GM12878 (cell line): ENCODE measurements around the gene KANK4. TPM values are rescaled to one million over a fixed set of nuclear protein-coding genes. Genes with fewer than 3 reads are reported as not detected.

ENCODE experiments used
- ATAC-seq: fragments of 200-7000 bp; cut with Tn5 transposase; 3 replicates; pipeline ENCODE4 v1.9.1; 2020; ENCODE audit warnings: mild to moderate bottlenecking, moderate library complexity
- BruUV-seq: library from RNA; stranded (reverse); fragments of 400-500 nt; replicated peaks from 2 replicates; lab custom pipeline; 2021; lab: Mats Ljungman, UMichigan
- CTCF ChIA-PET: fragments of 300-600 bp; sonication (Branson Sonifier 250); formaldehyde crosslinking; extraction: SDS; loops from one replicate; lab custom pipeline; 2021; ENCODE audit warnings: inconsistent platforms; lab: Yijun Ruan, JAX
- POLR2A ChIA-PET: fragments of 350-600 bp; formaldehyde crosslinking; extraction: SDS; loops from one replicate; lab custom pipeline; 2021; ENCODE audit warnings: inconsistent platforms; lab: Charles Lee
- RAD21 ChIA-PET: fragments of 300-600 bp; sonication (Branson Sonifier 250); formaldehyde crosslinking; loops from one replicate; lab custom pipeline; 2023; ENCODE audit warnings: antibody characterized with exemption; ENCODE audit not compliant: unreplicated experiment; lab: Charles Lee
- SMC1A ChIA-PET: fragments of 300-600 bp; sonication (Branson Sonifier 250); formaldehyde crosslinking; loops from one replicate; lab custom pipeline; 2023; ENCODE audit not compliant: unreplicated experiment, uncharacterized antibody; lab: Charles Lee
- DNase-seq: peaks from one replicate; pipeline ENCODE4 v3.0.0-alpha.2; 2011; ENCODE audit warnings: low read depth, low spot score
- FAIRE-seq: peaks from 3 replicates; lab custom pipeline; 2011; peaks lifted over from hg19 to GRCh38; lab: Jason Lieb, UNC
- H2AFZ ChIP-seq: 2 replicates; pipeline ENCODE4 v1.6.0; 2011; ENCODE audit warnings: low read depth, low read length, control low read depth; ENCODE audit not compliant: control insufficient read depth
- H3K27ac ChIP-seq: 2 replicates; pipeline ENCODE4 v1.5.1; 2011; ENCODE audit warnings: control low read depth; ENCODE audit not compliant: control insufficient read depth, insufficient read depth
- H3K27me3 ChIP-seq, 2 experiments: replicated peaks in 1 of 2; 2 replicates each; pipeline versions ENCODE4 v1.6.0 to v1.6.1; 2011; ENCODE audit warnings: low read length in 1 of 2; ENCODE audit not compliant: control insufficient read depth in 2 of 2, insufficient read depth in 2 of 2
- H3K36me3 ChIP-seq, 2 experiments: 2 replicates each; pipeline ENCODE4 v1.5.1; 2011; ENCODE audit warnings: low read length in 1 of 2; ENCODE audit not compliant: control insufficient read depth in 2 of 2, insufficient read depth in 2 of 2
- H3K4me1 ChIP-seq: 2 replicates; pipeline ENCODE4 v1.6.1; 2011; ENCODE audit warnings: mild to moderate bottlenecking, low read length, moderate library complexity, mixed read lengths; ENCODE audit not compliant: control insufficient read depth, insufficient read depth
- H3K4me2 ChIP-seq: 2 replicates; pipeline ENCODE4 v1.6.0; 2011; ENCODE audit warnings: control low read depth; ENCODE audit not compliant: control insufficient read depth, insufficient read depth
- H3K4me3 ChIP-seq: fragments of 200-600 bp; sonication (generic); 2 replicates; pipeline ENCODE4 v1.5.1; 2016
- H3K79me2 ChIP-seq: 2 replicates; pipeline ENCODE4 v1.6.0; 2011; ENCODE audit warnings: low read length; ENCODE audit not compliant: control insufficient read depth, insufficient read depth
- H3K9ac ChIP-seq: 2 replicates; pipeline ENCODE4 v1.8.0; 2011; ENCODE audit warnings: low read length, control low read depth, mixed read lengths; ENCODE audit not compliant: control insufficient read depth, insufficient read depth
- H3K9me3 ChIP-seq: replicated peaks from 3 replicates; pipeline ENCODE4 v1.5.1; 2011; ENCODE audit warnings: mild to moderate bottlenecking, low read length; ENCODE audit not compliant: control insufficient read depth, insufficient read depth
- H4K20me1 ChIP-seq: 2 replicates; pipeline ENCODE4 v1.6.0; 2011; ENCODE audit not compliant: control insufficient read depth, insufficient read depth
- CBFB ChIP-seq: IDR thresholded peaks from 2 replicates; pipeline ENCODE4 v1.6.1; 2016; ENCODE audit warnings: antibody characterized with exemption, low read depth
- EED ChIP-seq: sonication (generic); IDR thresholded peaks from 2 replicates; pipeline ENCODE4 v1.6.1; 2016; ENCODE audit warnings: antibody characterized with exemption, low read depth
- HDAC2 ChIP-seq: fragments of 200-600 bp; sonication (generic); IDR thresholded peaks from 2 replicates; pipeline ENCODE4 v1.6.1; 2017
- IKZF1 ChIP-seq: fragments of 450-650 bp; conservative IDR thresholded peaks from 2 replicates; pipeline ENCODE4 v1.6.1; 2017; ENCODE audit warnings: antibody characterized with exemption, mild to moderate bottlenecking
- IKZF2 ChIP-seq, 2 experiments: fragments of 450-650 bp; IDR thresholded peaks; 2 replicates each; pipeline ENCODE4 v1.6.1; 2017; ENCODE audit warnings: mild to moderate bottlenecking in 2 of 2, moderate library complexity in 2 of 2
- JUNB ChIP-seq: IDR thresholded peaks from 2 replicates; pipeline ENCODE4 v1.6.1; 2016; ENCODE audit warnings: antibody characterized with exemption, mild to moderate bottlenecking
- LARP7 ChIP-seq: fragments of 450-650 bp; IDR thresholded peaks from 2 replicates; pipeline ENCODE4 v1.6.1; 2017; ENCODE audit warnings: mild to moderate bottlenecking
- MTA3 ChIP-seq: IDR thresholded peaks from 2 replicates; pipeline ENCODE4 v1.6.1; 2012; ENCODE audit warnings: low read length, inconsistent platforms, borderline replicate concordance
- NR2C1 ChIP-seq: fragments of 450-650 bp; IDR thresholded peaks from 2 replicates; pipeline ENCODE4 v1.6.1; 2017; ENCODE audit warnings: antibody characterized with exemption, mild to moderate bottlenecking, moderate library complexity
- NR2F1 ChIP-seq: fragments of 450-650 bp; conservative IDR thresholded peaks from 2 replicates; pipeline ENCODE4 v1.6.1; 2017; ENCODE audit warnings: mild to moderate bottlenecking
- NRF1 ChIP-seq: conservative IDR thresholded peaks from 2 replicates; pipeline ENCODE4 v1.6.1; 2011; ENCODE audit warnings: mild to moderate bottlenecking, low read depth, low read length, improper control_type of control experiment
- POLR2A ChIP-seq: IDR thresholded peaks from 2 replicates; pipeline ENCODE4 v1.6.1; 2011; ENCODE audit warnings: low read depth, mild to moderate bottlenecking, low read length
- POLR2AphosphoS5 ChIP-seq: IDR thresholded peaks from 2 replicates; pipeline ENCODE4 v1.6.1; 2011; ENCODE audit warnings: mild to moderate bottlenecking, low read length, inconsistent platforms
- RB1 ChIP-seq: fragments of 450-650 bp; formaldehyde crosslinking; IDR thresholded peaks from 2 replicates; pipeline ENCODE4 v1.6.1; 2017; ENCODE audit warnings: mild to moderate bottlenecking, borderline replicate concordance
- RUNX3 ChIP-seq: IDR thresholded peaks from 2 replicates; pipeline ENCODE4 v1.6.1; 2012; ENCODE audit warnings: low read length, inconsistent platforms
- SPI1 ChIP-seq: IDR thresholded peaks from 2 replicates; pipeline ENCODE4 v1.6.1; 2011; ENCODE audit warnings: low read depth, mild to moderate bottlenecking, low read length, moderate library complexity, borderline replicate concordance; ENCODE audit not compliant: insufficient read depth
- WGBS: methylation state at CpG from one replicate; pipeline ENCODE4 v1.1.6; 2016; ENCODE audit warnings: low lambda C conversion rate; ENCODE audit not compliant: insufficient replicate concordance, insufficient coverage; ENCODE audit errors: missing lambda C conversion rate; 5-methylcytosine and 5-hydroxymethylcytosine counted together
- in situ Hi-C: fragments of 300-500 bp; cut with MboI; formaldehyde crosslinking; loops from 9 replicates; pipeline ENCODE4 v1.14.3; 2018; ENCODE audit warnings: mixed read lengths
- intact Hi-C: fragments of 100-400 bp; cut with micrococcal nuclease; formaldehyde crosslinking; loops from one replicate; pipeline ENCODE4 v1.14.2; 2022; ENCODE audit not compliant: unreplicated experiment
- polyA plus RNA-seq, 11 experiments: library from polyadenylated mRNA; depleted of rRNA in 4 of 11; unstranded in 6 of 11; stranded (reverse) in 5 of 11; fragments of >200 nt; fragmentation: Nextera tagmentation in 4 of 11; fragmentation: Illumina TruSeq in 1 of 11; extraction: Ambion mirVana in 4 of 11; extraction: Trizol in 1 of 11; gene quantifications; 1 replicate in 1 of 11; 2 replicates in 10 of 11; pipeline versions ENCODE4 v1.2.1 to v1.2.3, GENCODE V29; 2011 to 2016; ENCODE audit warnings: inconsistent platforms in 2 of 11, missing spikeins in 2 of 11, low read depth in 1 of 11
- total RNA-seq, 4 experiments: library from RNA; depleted of rRNA in 3 of 4; stranded (reverse); fragments of >200 nt in 3 of 4; fragmentation: Illumina TruSeq in 1 of 4; extraction: Trizol in 1 of 4; gene quantifications; 2 replicates each; pipeline versions ENCODE4 v1.2.1 to v1.2.3, GENCODE V29; 2013 to 2021
- TF ChIP-seq, protein P1 (sequence below): fragments of 450-650 bp; formaldehyde crosslinking; IDR thresholded peaks from 2 replicates; pipeline ENCODE4 v1.4.0; 2020; ENCODE audit warnings: mild to moderate bottlenecking, moderate library complexity

Gene KANK4
- total and polyA plus RNA-seq, 10 of the 15 experiments (the other 5 are each of a cell fraction or from before 2014, with no cell fraction given): not detected

DNA sequence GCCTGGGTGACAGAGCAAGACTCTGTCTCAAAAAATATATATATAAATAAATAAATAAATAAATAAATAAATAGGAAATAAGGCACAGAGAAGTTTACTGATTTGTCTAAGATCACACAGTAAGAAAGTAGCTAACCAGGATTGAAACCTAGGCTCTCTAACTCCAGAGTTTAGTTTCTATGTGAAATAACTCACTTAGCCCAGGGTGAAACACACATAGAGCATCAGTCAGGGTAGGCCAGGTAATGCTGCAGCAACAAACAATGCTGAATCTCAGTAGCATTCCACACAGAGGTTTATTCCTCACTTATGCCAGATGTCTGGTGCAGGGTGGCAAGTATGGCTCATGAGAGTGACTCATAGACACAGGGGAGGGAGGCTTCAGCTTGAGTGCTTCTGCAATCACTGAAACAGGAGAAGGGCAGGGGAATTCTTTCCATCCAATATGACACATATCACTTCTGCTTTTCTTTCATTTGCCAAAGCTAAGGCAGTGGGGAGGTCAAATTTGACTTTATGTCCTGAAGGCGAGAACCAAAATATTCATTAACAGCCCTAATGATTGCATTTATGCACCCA, 37.1 kb upstream of the KANK4 start:
- no TSS peak for BruUV-seq
- in situ Hi-C loops (no loop called here), intact Hi-C loops (no loop called here)
- RAD21 ChIA-PET: no interaction called here
- no peak overlapping the region for H3K27ac ChIP-seq
- H3K4me2 ChIP-seq: no peak overlapping the region
- no peak overlapping the region for H2AFZ ChIP-seq
- no peak overlapping the region for H3K4me3 ChIP-seq
- H4K20me1 ChIP-seq: no peaks in the 10 kb centered on the region
- FAIRE-seq (no peak), DNase-seq (peak; percentile 9), ATAC-seq (peak; percentile 75)
- H3K9me3 ChIP-seq: no peaks in the 10 kb centered on the region
- no peaks in the 10 kb centered on the region for H3K36me3 ChIP-seq
- no peak overlapping the region for H3K9ac ChIP-seq
- SMC1A ChIA-PET: no interaction called here
- no peaks in the 10 kb centered on the region for H3K79me2 ChIP-seq
- TF ChIP-seq POLR2AphosphoS5: no peak
- peak; percentile 70; the same call in 1 of the 2 replicates for TF ChIP-seq SPI1
- 13% methylated on average over 1 of the region's 1 CpG for WGBS
- CTCF ChIA-PET: no interaction called here
- H3K27me3 ChIP-seq: no peaks in the 10 kb centered on the region
- POLR2A ChIA-PET: no interaction called here
- H3K4me1 ChIP-seq: no peaks in the 10 kb centered on the region

DNA sequence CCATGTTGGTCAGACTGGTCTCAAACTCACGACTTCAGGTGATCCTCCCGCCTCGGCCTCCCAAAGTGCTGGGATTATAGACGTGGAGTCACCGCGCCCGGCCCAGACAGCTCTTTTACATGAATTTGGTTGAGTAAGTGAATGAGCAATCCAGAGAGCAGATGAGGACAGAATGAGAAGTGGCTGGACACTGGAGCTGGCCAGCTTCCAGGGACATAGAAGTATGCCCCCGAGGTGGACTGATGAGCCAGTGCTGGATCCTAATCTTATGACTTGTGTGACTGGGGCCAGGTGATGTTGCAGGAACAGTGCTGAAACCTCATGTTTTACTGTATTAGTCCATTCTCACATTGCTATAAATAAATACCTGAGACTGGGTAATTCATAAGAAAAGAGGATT, 35.9 kb upstream of the KANK4 start:
- WGBS: 69% methylated on average over 8 of the region's 8 CpGs
- Histone ChIP-seq H3K79me2 (no peaks in the 10 kb centered on the region), H3K4me3 (no peak overlapping the region), H3K27me3 (no peaks in the 10 kb centered on the region), H3K27ac (no peak overlapping the region), H3K4me2 (no peak overlapping the region), H3K36me3 (no peaks in the 10 kb centered on the region), H2AFZ (no peak overlapping the region), H4K20me1 (no peaks in the 10 kb centered on the region), H3K9me3 (no peaks in the 10 kb centered on the region), H3K4me1 (no peaks in the 10 kb centered on the region), H3K9ac (no peak overlapping the region)
- CTCF ChIA-PET: no interaction called here
- ATAC-seq: no peak
- in situ Hi-C loops (no loop called here), intact Hi-C loops (no loop called here)
- SMC1A ChIA-PET: no interaction called here
- RAD21 ChIA-PET: no interaction called here
- no peak for DNase-seq
- POLR2A ChIA-PET: no interaction called here
- FAIRE-seq: no peak
- BruUV-seq: no TSS peak
- no peak for TF ChIP-seq EED
- no peak for TF ChIP-seq IKZF2 (IDR thresholded peaks at IDR 0.05)
- no peak for TF ChIP-seq RB1
- TF ChIP-seq MTA3: no peak
- no peak for TF ChIP-seq POLR2A
- no peak for TF ChIP-seq HDAC2
- no peak for TF ChIP-seq NRF1
- TF ChIP-seq JUNB: no peak
- TF ChIP-seq CBFB: no peak
- TF ChIP-seq, protein P1, sequence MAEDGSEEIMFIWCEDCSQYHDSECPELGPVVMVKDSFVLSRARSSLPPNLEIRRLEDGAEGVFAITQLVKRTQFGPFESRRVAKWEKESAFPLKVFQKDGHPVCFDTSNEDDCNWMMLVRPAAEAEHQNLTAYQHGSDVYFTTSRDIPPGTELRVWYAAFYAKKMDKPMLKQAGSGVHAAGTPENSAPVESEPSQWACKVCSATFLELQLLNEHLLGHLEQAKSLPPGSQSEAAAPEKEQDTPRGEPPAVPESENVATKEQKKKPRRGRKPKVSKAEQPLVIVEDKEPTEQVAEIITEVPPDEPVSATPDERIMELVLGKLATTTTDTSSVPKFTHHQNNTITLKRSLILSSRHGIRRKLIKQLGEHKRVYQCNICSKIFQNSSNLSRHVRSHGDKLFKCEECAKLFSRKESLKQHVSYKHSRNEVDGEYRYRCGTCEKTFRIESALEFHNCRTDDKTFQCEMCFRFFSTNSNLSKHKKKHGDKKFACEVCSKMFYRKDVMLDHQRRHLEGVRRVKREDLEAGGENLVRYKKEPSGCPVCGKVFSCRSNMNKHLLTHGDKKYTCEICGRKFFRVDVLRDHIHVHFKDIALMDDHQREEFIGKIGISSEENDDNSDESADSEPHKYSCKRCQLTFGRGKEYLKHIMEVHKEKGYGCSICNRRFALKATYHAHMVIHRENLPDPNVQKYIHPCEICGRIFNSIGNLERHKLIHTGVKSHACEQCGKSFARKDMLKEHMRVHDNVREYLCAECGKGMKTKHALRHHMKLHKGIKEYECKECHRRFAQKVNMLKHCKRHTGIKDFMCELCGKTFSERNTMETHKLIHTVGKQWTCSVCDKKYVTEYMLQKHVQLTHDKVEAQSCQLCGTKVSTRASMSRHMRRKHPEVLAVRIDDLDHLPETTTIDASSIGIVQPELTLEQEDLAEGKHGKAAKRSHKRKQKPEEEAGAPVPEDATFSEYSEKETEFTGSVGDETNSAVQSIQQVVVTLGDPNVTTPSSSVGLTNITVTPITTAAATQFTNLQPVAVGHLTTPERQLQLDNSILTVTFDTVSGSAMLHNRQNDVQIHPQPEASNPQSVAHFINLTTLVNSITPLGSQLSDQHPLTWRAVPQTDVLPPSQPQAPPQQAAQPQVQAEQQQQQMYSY (CRISPR knock-in tag): no peak
- no peak for TF ChIP-seq NR2C1
- no peak for TF ChIP-seq NR2F1
- no peak for TF ChIP-seq IKZF1
- no peak for TF ChIP-seq RUNX3
- TF ChIP-seq LARP7: no peak
